ENCODE data around the gene ADGRB2.

ADGRB2 gene

DNA sequence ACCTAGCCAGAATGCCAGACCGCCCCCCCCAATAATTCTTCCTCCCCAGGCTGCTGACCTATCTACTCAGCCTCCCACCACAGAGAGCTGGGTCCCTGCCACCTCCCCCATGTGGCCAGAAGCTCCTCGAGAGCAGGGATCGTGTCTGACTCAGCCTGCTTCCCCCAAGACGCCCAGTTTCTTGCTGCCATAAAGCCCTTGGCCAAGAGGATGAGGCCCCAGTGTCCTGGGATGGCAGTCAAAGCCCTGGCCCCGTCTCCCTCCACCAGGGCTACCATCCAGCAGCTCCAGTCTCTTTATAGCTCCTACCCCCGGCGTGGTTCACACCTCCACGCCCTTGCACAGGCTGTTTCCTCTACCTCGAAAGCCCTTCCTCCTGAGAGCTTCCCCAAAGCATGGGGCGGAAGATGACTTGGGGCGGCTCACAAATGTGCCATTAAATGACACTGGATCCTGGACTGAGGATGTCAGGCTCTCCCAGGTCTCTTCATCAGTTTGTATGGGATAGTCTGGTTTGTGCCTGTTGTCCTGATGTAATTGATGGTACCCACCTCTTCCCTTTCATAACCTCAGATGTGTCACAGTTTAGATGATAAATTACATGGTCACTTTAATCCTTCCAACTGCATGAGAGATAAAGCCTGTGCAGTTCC, 13.2 kb downstream of the ADGRB2 start:
- no peak for DNase-seq (ENCODE audit: low read depth, low spot score)
- Histone ChIP-seq H3K36me3 (ENCODE audit: insufficient read depth, insufficient read length, low read length) (peaks cover 22% of the 10 kb centered on the region), H3K9me3 (ENCODE audit: insufficient read depth, low read length) (no peaks in the 10 kb centered on the region), H3K4me1 (ENCODE audit: insufficient read depth, insufficient read length) (peaks cover 56% of the 10 kb centered on the region), H3K4me3 (ENCODE audit: insufficient read length, low read depth) (no peak overlapping the region), H3K9ac (ENCODE audit: insufficient read length, low read depth) (no peak overlapping the region), H3K27me3 (ENCODE audit: insufficient read depth, insufficient read length) (no peaks in the 10 kb centered on the region)
- no peak for TF ChIP-seq SUZ12 (IDR thresholded peaks at IDR 0.05; ENCODE audit: extremely low read depth, insufficient read depth, insufficient read length)
- no peak for TF ChIP-seq ZNF274 (IDR thresholded peaks at IDR 0.05; ENCODE audit: low read depth, low read length)
- TF ChIP-seq YY1 (IDR thresholded peaks at IDR 0.05; ENCODE audit: insufficient read depth, insufficient read length) = no peak

DNA sequence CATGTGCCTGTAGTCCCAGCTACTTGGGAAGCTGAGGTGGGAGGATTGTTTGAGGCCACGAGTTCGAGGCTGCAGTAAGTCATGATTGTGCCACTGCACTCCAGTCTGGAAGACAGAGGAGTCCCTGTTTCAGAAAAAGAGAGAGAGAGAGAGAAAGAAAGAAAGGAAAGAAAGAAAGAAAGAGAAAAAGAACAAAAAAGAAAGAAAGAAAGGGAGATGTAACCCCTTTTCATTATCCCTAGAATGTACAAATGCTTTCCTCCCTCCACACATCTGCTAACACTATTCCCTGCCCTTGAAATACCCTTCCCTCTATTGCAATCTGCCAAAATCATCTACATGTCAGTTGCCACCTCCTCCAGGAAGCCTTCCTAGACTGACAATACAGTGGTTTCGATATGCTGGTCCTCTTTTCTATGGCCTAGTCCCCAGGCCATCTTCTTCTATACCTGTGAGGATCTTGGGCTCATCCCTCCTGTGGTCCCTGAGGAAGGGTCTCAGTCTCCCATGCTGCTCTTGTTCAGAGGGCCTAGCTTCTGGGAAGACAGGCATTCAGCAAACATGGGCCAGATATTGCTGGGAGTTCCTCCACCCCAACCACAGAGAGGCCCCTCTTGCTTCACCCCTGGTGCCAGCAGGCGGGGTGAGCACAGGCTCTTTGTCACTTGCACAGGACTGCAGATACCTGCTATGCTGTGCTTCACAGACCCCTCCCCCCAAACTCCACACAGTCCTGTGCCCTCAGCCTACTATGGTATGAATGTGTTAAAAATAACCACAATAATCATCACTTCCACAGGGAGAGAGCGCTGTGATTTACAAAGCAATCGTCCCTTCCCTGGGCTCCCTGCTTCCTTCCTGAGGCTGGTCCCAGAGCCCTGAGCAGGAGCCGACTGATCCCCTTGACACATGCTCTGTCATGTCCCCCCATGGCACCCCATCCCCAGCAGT, 14.1 kb downstream of the ADGRB2 start:
- H3K36me3 ChIP-seq (ENCODE audit: insufficient read depth, insufficient read length, low read length) = peaks cover 15% of the 10 kb centered on the region
- DNase-seq (ENCODE audit: low read depth, low spot score) = no peak
- peak overlapping the region; percentile 1 for H3K9ac ChIP-seq (ENCODE audit: insufficient read length, low read depth)
- H3K27me3 ChIP-seq (ENCODE audit: insufficient read depth, insufficient read length) = no peaks in the 10 kb centered on the region
- H3K4me3 ChIP-seq (ENCODE audit: insufficient read length, low read depth) = no peak overlapping the region
- H3K9me3 ChIP-seq (ENCODE audit: insufficient read depth, low read length) = no peaks in the 10 kb centered on the region
- no peak for TF ChIP-seq ZNF274 (IDR thresholded peaks at IDR 0.05; ENCODE audit: low read depth, low read length)
- TF ChIP-seq YY1 (IDR thresholded peaks at IDR 0.05; ENCODE audit: insufficient read depth, insufficient read length) = no peak
- no peak for TF ChIP-seq SUZ12 (IDR thresholded peaks at IDR 0.05; ENCODE audit: extremely low read depth, insufficient read depth, insufficient read length)
- peaks cover 56% of the 10 kb centered on the region for H3K4me1 ChIP-seq (ENCODE audit: insufficient read depth, insufficient read length)

DNA sequence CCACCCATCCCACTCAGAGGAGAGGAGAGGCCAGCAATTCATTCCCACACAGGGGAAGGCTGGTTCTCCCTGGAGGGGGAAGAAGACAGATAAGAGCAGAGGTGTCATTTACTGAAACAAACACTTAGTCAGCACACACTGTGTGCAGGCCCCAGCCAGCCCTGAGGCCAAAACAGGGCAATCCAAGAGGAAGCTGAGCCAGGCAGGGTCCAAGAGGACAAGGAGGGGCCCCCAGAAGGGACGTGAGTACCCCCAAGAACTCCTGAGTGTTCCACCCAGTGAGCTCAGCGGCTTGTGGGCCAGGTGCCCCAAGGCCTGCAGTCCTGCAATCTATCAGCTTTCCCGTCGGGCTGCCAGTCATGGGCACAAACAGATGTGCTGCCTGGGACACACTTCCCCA, 15.8 kb downstream of the ADGRB2 start:
- no peaks in the 10 kb centered on the region for H3K27me3 ChIP-seq (ENCODE audit: insufficient read depth, insufficient read length)
- peaks cover 10% of the 10 kb centered on the region for H3K36me3 ChIP-seq (ENCODE audit: insufficient read depth, insufficient read length, low read length)
- no peaks in the 10 kb centered on the region for H3K9me3 ChIP-seq (ENCODE audit: insufficient read depth, low read length)
- TF ChIP-seq SUZ12 (IDR thresholded peaks at IDR 0.05; ENCODE audit: extremely low read depth, insufficient read depth, insufficient read length) = no peak
- no peak for TF ChIP-seq ZNF274 (IDR thresholded peaks at IDR 0.05; ENCODE audit: low read depth, low read length)
- no peak for TF ChIP-seq YY1 (IDR thresholded peaks at IDR 0.05; ENCODE audit: insufficient read depth, insufficient read length)
- no peak overlapping the region for H3K4me3 ChIP-seq (ENCODE audit: insufficient read length, low read depth)
- H3K9ac ChIP-seq (ENCODE audit: insufficient read length, low read depth) = no peak overlapping the region
- no peak for DNase-seq (ENCODE audit: low read depth, low spot score)
- H3K4me1 ChIP-seq (ENCODE audit: insufficient read depth, insufficient read length) = peaks cover 67% of the 10 kb centered on the region

- no peak for DNase-seq (ENCODE audit: low read depth, low spot score)
- H3K9me3 ChIP-seq (ENCODE audit: insufficient read depth, low read length) = no peaks in the 10 kb centered on the region
- H3K4me3 ChIP-seq (ENCODE audit: insufficient read length, low read depth) = no peak overlapping the region
- H3K27me3 ChIP-seq (ENCODE audit: insufficient read depth, insufficient read length) = no peaks in the 10 kb centered on the region
- TF ChIP-seq ZNF274 (IDR thresholded peaks at IDR 0.05; ENCODE audit: low read depth, low read length) = no peak
- TF ChIP-seq YY1 (IDR thresholded peaks at IDR 0.05; ENCODE audit: insufficient read depth, insufficient read length) = no peak
- no peak for TF ChIP-seq SUZ12 (IDR thresholded peaks at IDR 0.05; ENCODE audit: extremely low read depth, insufficient read depth, insufficient read length)
- H3K9ac ChIP-seq (ENCODE audit: insufficient read length, low read depth) = no peak overlapping the region
- H3K4me1 ChIP-seq (ENCODE audit: insufficient read depth, insufficient read length) = peaks cover 67% of the 10 kb centered on the region
- peaks cover 10% of the 10 kb centered on the region for H3K36me3 ChIP-seq (ENCODE audit: insufficient read depth, insufficient read length, low read length)
Observed at GRCh38 chr1:31747304-31747703, 16.8 kb downstream of the ADGRB2 start.

DNA sequence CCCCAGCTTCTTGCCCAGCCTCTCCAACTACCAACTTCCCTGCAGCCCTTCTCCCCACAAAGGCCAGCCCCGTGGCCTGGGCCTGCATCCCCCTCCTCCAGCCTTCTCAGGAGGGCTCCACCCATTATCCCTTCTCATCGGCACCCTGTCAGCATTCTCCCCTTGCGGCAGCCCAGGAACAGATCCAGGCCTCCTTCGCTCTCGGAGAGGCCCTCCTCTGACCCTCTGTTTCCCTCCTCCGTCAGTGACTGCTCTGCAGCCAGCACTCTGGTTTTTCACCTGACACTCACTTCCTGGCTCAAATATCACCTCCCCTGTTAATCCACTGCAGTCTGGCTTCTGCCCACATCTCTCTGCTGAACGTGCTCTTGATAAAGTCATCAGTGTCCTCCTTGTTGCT, 17.5 kb downstream of the ADGRB2 start:
- TF ChIP-seq ZNF274 (IDR thresholded peaks at IDR 0.05; ENCODE audit: low read depth, low read length) (no peak), SUZ12 (IDR thresholded peaks at IDR 0.05; ENCODE audit: extremely low read depth, insufficient read depth, insufficient read length) (no peak), YY1 (IDR thresholded peaks at IDR 0.05; ENCODE audit: insufficient read depth, insufficient read length) (no peak)
- Histone ChIP-seq H3K9me3 (ENCODE audit: insufficient read depth, low read length) (no peaks in the 10 kb centered on the region), H3K27me3 (ENCODE audit: insufficient read depth, insufficient read length) (no peaks in the 10 kb centered on the region), H3K36me3 (ENCODE audit: insufficient read depth, insufficient read length, low read length) (peaks cover 12% of the 10 kb centered on the region), H3K9ac (ENCODE audit: insufficient read length, low read depth) (no peak overlapping the region), H3K4me3 (ENCODE audit: insufficient read length, low read depth) (no peak overlapping the region), H3K4me1 (ENCODE audit: insufficient read depth, insufficient read length) (peaks cover 61% of the 10 kb centered on the region)
- no peak for DNase-seq (ENCODE audit: low read depth, low spot score)

DNA sequence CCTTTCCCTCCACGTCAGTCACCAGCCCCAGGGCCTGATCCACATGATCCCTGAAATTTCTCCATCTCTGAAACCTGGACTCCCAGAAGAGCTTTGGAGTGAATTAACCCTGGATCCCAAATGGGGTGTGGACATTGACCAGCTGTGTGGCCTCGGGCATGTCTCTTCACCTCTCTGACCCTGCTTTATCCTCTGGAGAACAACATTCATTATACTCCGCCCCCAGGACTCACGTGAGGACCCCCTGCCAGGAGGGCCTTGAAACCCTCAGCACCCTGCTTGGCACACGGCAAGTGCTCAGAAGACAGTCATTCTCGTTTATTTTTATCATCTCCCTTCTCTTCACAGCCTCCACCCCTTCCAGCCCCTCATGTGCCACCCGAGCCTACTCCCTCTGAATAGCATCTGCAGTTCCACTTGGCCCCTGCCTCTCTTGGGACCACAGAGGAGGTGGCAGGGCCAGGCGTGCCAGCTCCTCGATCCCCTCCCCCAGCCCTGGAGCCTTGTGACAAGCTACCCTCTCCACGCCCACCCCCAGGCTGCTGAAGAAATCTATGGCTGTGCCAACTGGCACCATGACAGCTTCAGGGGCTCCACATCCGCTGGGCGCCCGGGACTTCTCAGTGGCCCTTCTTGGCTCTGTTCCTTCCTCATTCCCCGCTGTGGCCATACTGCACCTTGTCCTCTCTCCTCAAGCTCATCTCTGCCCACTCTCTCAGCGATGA, 18.0 kb downstream of the ADGRB2 start:
- no peak for DNase-seq (ENCODE audit: low read depth, low spot score)
- H3K4me3 ChIP-seq (ENCODE audit: insufficient read length, low read depth) = no peak overlapping the region
- H3K9ac ChIP-seq (ENCODE audit: insufficient read length, low read depth) = peak overlapping the region; percentile 47
- H3K4me1 ChIP-seq (ENCODE audit: insufficient read depth, insufficient read length) = peaks cover 61% of the 10 kb centered on the region
- H3K36me3 ChIP-seq (ENCODE audit: insufficient read depth, insufficient read length, low read length) = peaks cover 18% of the 10 kb centered on the region
- H3K27me3 ChIP-seq (ENCODE audit: insufficient read depth, insufficient read length) = no peaks in the 10 kb centered on the region
- no peak for TF ChIP-seq ZNF274 (IDR thresholded peaks at IDR 0.05; ENCODE audit: low read depth, low read length)
- TF ChIP-seq SUZ12 (IDR thresholded peaks at IDR 0.05; ENCODE audit: extremely low read depth, insufficient read depth, insufficient read length) = no peak
- no peak for TF ChIP-seq YY1 (IDR thresholded peaks at IDR 0.05; ENCODE audit: insufficient read depth, insufficient read length)
- no peaks in the 10 kb centered on the region for H3K9me3 ChIP-seq (ENCODE audit: insufficient read depth, low read length)
